SK-N-MC (cell line): ENCODE results near the gene SMYD3.

Experiments
- EZH2 ChIP-seq: fragments of 200-600 bp; sonication (generic); IDR thresholded peaks from one replicate; pipeline ENCODE4 v1.6.1; 2017; ENCODE audit warnings: antibody characterized with exemption
- FOXP2 ChIP-seq: optimal IDR thresholded peaks from 2 replicates; pipeline ENCODE3; 2011; ENCODE audit warnings: mild to moderate bottlenecking, moderate library complexity; ENCODE audit not compliant: insufficient read depth; ENCODE audit errors: extremely low read length, control extremely low read depth
- POLR2AphosphoS5 ChIP-seq: IDR thresholded peaks from 2 replicates; pipeline ENCODE4 v1.6.1; 2012; ENCODE audit warnings: mild to moderate bottlenecking, low read depth, low read length, borderline replicate concordance

- TF ChIP-seq POLR2AphosphoS5 (no peak), EZH2 (no peak), FOXP2 (no peak)
Measured at GRCh38 chr1:245901565-245901964, 605.5 kb downstream of the SMYD3 start.
